Upper lobe of left lung (tissue), 6 donors: ENCODE measurements around the gene MRPL50. TPM values are rescaled to one million over a fixed set of nuclear protein-coding genes. Genes with fewer than 3 reads are reported as not detected.

Experiments used
- ATAC-seq, 2 donors: fragments of 200-7000 bp; cut with Tn5 transposase; one replicate each; pipeline ENCODE4 v1.9.1; 2022; ENCODE audit warnings: mild to moderate bottlenecking in 2 of 2, moderate library complexity in 2 of 2; ENCODE audit not compliant: low FRiP score in 2 of 2
- DNase-seq, 2 donors: peaks; one replicate each; pipeline ENCODE4 v3.0.0-alpha.2; 2019 to 2020
- H3K27ac ChIP-seq, 4 donors: fragments of 200-600 bp; sonication (generic); one replicate each; pipeline ENCODE4 v1.5.1; 2016 to 2019
- H3K27me3 ChIP-seq, 4 donors: fragments of 200-600 bp; sonication (generic); one replicate each; pipeline ENCODE4 v1.5.1; 2017 to 2019
- H3K36me3 ChIP-seq, 4 donors: fragments of 200-600 bp; sonication (generic); one replicate each; pipeline ENCODE4 v1.5.1; 2016 to 2019
- H3K4me1 ChIP-seq, 4 donors: fragments of 200-600 bp; sonication (generic); one replicate each; pipeline ENCODE4 v1.5.1; 2018 to 2019
- H3K4me3 ChIP-seq, 4 donors: fragments of 200-600 bp; sonication (generic); one replicate each; pipeline ENCODE4 v1.5.1; 2017 to 2019; ENCODE audit warnings: mild to moderate bottlenecking in 2 of 4, moderate library complexity in 1 of 4
- H3K9me3 ChIP-seq, 4 donors: fragments of 200-600 bp; sonication (generic); one replicate each; pipeline ENCODE4 v1.5.1; 2018 to 2019
- CTCF ChIP-seq, 6 experiments: fragments of 450-650 bp in 4 of 6; fragments of 200-600 bp in 2 of 6; sonication (generic) in 2 of 6; IDR thresholded peaks; one replicate each; pipeline ENCODE4 v1.5.1; 2016 to 2019; ENCODE audit warnings: antibody characterized with exemption in 6 of 6
- EP300 ChIP-seq, 4 donors: sonication (generic); formaldehyde crosslinking; IDR thresholded peaks; one replicate each; pipeline ENCODE4 v1.5.1; 2017; ENCODE audit warnings: antibody characterized with exemption in 4 of 4, control low read depth in 2 of 4
- POLR2A ChIP-seq, 4 donors: fragments of 450-650 bp; IDR thresholded peaks; one replicate each; pipeline ENCODE4 v1.5.1; 2016 to 2017; ENCODE audit warnings: antibody characterized with exemption in 4 of 4, mild to moderate bottlenecking in 2 of 4
- POLR2AphosphoS5 ChIP-seq, 2 donors: sonication (generic); formaldehyde crosslinking; IDR thresholded peaks; one replicate each; pipeline ENCODE4 v1.5.1; 2017; ENCODE audit warnings: antibody characterized with exemption in 2 of 2
- WGBS, 2 donors: methylation state at CpG; one replicate each; pipeline ENCODE4 v1.1.5; 2017 to 2018; 5-methylcytosine and 5-hydroxymethylcytosine counted together
- total RNA-seq, 6 donors: library from RNA; depleted of rRNA in 4 of 6; stranded (reverse); fragments of >200 nt in 4 of 6; gene quantifications; one replicate each; pipeline versions ENCODE4 v1.1.0 to v1.2.1, GENCODE V29; 2016 to 2021
- donor health status: DM: no; HTN: no; CAD: no; lungs with moderate emphysema.
- donor health status: DM: no; HTN: yes; CAD: no; lungs with severe emphysema.

MRPL50 gene
- total RNA-seq, 6 donors from 2014 or later, result 3.9 to 13.4 (median 9.2) TPM

- WGBS, 2 donors, result 19 to 37% methylated on average over 1 of the region's 1 CpG
- DNase-seq (no peak), ATAC-seq (no peak)
- no peaks in the 10 kb centered on the region for H3K36me3 ChIP-seq
- H3K9me3 ChIP-seq, result no peaks in the 10 kb centered on the region
- no peak overlapping the region for H3K4me3 ChIP-seq
- TF ChIP-seq POLR2A (IDR thresholded peaks at IDR 0.05), result no peak
- no peak for TF ChIP-seq CTCF (IDR thresholded peaks at IDR 0.05)
- no peak for TF ChIP-seq POLR2AphosphoS5 (IDR thresholded peaks at IDR 0.05)
- TF ChIP-seq EP300 (IDR thresholded peaks at IDR 0.05), result no peak
- no peak overlapping the region for H3K27ac ChIP-seq
- no peaks in the 10 kb centered on the region for H3K4me1 ChIP-seq
- no peaks in the 10 kb centered on the region for H3K27me3 ChIP-seq
Observed at GRCh38 chr9:101342595-101342994, 55.8 kb downstream of the MRPL50 start.

GRCh38 chr9:101341958-101342357 is 56.5 kb downstream of the MRPL50 start:
- H3K27ac ChIP-seq, result no peak overlapping the region
- H3K9me3 ChIP-seq, result no peaks in the 10 kb centered on the region
- H3K27me3 ChIP-seq, result no peaks in the 10 kb centered on the region
- no peak for ATAC-seq
- TF ChIP-seq POLR2AphosphoS5 (IDR thresholded peaks at IDR 0.05) (no peak), POLR2A (IDR thresholded peaks at IDR 0.05) (no peak), EP300 (IDR thresholded peaks at IDR 0.05) (no peak), CTCF (IDR thresholded peaks at IDR 0.05) (no peak)
- H3K36me3 ChIP-seq, result no peaks in the 10 kb centered on the region
- no peak for DNase-seq
- H3K4me1 ChIP-seq, result no peaks in the 10 kb centered on the region
- no peak overlapping the region for H3K4me3 ChIP-seq

Other genes starting within 250 kb of the MRPL50 start
- 1 to 10 TPM in 2 of 6 donors, not detected in 4; 1.7 to 3.3 TPM for gene BAAT, start 13.6 kb downstream of the MRPL50 start, total RNA-seq
- 10 to 100 TPM; 10.4 to 25.1 (median 13.4) TPM for gene ZNF189, start 233 bp upstream of the MRPL50 start, total RNA-seq
- 1 to 10 TPM in 2 of 6 donors, not detected in 4; 1.3 to 1.8 TPM for gene ALDOB, start 37.2 kb upstream of the MRPL50 start, total RNA-seq
- gene RNF20, start 135.2 kb upstream of the MRPL50 start, total RNA-seq, result 10 to 100 TPM; 12.2 to 45.6 (median 29.6) TPM
- gene PPP3R2, start 196.4 kb upstream of the MRPL50 start, total RNA-seq, result not detected